ENCODE measurements around the gene DQX1. TPM values are rescaled to one million over a fixed set of nuclear protein-coding genes. Genes with fewer than 3 reads are reported as not detected.

DQX1 gene
- total RNA-seq, 3 donors from 2014 or later, result 0.28 to 0.34 (median 0.30) TPM

DNA sequence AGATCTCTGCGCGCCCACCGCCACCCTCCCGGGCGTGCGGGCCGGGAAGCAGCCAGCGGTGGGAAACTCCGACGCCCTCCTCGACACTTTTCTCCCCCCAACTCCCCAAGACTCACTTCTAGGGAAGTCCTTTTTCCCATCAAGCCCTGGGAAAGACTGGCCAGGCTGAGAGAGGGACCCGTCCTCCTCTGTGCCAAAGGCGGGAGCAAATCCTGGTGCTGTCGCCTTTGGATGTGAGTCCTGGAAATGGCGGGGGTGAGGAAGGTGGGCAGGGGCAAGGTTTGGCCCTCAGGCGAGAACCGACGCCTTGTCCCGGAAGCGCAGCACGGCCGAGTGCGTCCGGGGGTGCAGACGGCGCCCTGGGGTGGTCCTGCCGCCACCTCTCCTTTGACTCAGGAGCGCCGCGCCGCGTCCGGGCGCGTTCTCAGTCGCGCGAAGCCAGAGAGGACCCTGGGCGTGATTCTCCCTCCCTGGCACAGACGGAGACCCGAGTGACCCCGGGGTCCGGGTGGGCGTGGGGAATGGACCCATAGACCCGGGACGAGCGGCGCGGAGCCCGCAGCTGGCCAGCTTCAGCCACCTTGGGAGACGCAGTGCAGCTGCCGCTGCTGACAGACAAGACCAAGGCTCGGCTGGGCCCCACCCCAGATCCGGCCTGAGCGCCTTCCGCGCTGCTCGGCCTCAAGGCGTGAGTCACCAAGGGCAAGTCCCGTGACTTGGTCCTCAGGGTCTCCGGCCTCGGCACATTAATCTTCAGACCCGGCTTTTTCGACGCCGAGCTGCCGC is 23.1 kb downstream of the DQX1 start:
- Mint-ChIP-seq H3K9me3 (no peaks in the 10 kb centered on the region), H3K4me3 (peak overlapping the region; percentile 71), H3K4me1 (ENCODE audit: low read depth) (peaks cover 56% of the 10 kb centered on the region), H3K36me3 (ENCODE audit: insufficient read depth) (peaks cover 18% of the 10 kb centered on the region), H3K27me3 (ENCODE audit: low read depth) (peaks cover 69% of the 10 kb centered on the region)
- ATAC-seq (no peak), DNase-seq (no peak)

DNA sequence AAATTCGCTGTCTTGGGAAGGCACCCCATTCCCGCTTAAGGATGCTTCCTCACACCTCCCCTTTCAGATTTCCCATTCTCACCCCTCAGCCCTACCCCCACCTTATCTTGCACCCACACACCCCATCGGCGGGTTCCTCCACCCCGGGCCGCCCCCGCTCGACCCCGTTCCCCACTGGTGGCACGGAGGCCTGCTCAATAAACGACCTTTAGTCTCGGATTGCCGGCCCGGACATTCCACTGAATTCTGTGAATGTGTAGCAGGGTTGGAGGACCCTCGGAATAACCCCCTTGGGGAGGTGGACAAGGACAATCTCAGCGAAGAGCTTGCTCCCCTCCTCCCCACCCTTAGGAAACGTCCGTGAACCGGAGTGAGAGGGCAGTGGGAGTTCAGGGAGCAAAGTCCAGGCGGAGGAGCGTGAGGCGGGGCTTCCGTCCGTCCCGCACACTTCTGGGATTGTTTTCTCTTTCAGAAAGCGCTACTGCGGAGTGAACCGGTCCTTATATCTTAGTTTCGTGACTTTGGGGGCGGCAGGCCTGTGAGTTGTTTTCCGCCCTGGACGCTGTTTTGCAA is 23.8 kb downstream of the DQX1 start:
- Mint-ChIP-seq H3K9me3 (no peaks in the 10 kb centered on the region), H3K4me3 (peak overlapping the region; percentile 71), H3K4me1 (ENCODE audit: low read depth) (peaks cover 57% of the 10 kb centered on the region), H3K36me3 (ENCODE audit: insufficient read depth) (peaks cover 18% of the 10 kb centered on the region), H3K27me3 (ENCODE audit: low read depth) (peaks cover 71% of the 10 kb centered on the region)
- no peak for ATAC-seq
- DNase-seq, result no peak

DNA sequence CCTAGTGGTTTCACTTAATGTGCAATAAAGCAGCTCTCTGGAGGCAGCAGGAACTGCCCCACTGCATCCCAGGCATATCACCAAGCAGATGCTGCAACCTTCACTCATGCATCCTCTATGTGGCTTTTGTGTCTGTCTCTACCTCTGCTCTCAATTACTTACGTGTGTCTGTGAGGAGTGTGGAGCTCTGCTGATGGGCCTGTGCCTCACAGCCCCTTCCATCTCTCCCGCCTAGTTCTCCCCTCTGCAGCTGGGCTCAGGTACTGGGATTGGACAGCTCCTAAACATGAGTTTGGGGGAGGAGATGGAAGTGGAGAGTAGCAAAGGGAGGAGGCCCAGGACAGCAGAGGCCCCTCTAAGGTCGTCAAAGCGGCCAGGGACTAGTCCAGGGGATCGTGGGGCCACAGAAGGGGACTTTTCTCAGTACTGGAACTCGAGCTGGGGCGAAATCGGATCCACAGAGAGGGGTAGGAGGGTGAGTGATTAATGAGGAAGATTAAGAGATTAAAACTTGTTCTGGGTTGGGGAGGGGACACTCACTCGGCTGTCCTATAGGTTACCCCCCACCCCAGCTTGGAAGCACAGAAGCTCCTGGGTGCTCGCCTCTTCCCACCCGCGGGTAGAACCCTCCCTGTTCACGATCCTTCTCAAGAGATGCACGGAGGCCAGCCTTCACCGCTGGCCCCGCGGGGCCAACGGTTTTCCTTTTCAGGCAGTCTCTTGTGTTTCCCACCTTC is 24.5 kb downstream of the DQX1 start:
- Mint-ChIP-seq H3K4me3 (peak overlapping the region; percentile 62), H3K9me3 (no peaks in the 10 kb centered on the region), H3K4me1 (ENCODE audit: low read depth) (peaks cover 51% of the 10 kb centered on the region), H3K36me3 (ENCODE audit: insufficient read depth) (peaks cover 15% of the 10 kb centered on the region), H3K27me3 (ENCODE audit: low read depth) (peaks cover 71% of the 10 kb centered on the region)
- DNase-seq (no peak), ATAC-seq (no peak)

DNA sequence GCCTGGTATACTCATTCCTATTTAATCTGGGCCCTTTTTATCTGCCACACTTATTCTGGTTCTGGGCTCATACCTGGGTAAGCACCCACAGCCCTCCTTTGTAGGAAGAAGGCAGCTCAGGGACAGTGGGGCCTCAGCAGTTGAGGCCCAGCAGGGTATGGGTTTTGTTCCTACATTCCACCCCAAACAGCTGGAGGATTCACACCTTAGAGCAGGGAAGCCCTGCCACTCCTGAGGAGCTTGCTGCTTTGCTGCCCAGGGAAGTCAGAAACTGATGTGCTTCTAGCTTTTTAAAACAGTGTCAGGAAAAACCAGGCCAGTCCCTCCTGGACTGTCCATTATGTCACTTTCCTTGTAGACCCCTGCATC is 25.5 kb downstream of the DQX1 start:
- Mint-ChIP-seq H3K4me3 (no peak overlapping the region), H3K9me3 (no peaks in the 10 kb centered on the region), H3K27me3 (ENCODE audit: low read depth) (peaks cover 71% of the 10 kb centered on the region), H3K4me1 (ENCODE audit: low read depth) (peaks cover 46% of the 10 kb centered on the region), H3K36me3 (ENCODE audit: insufficient read depth) (peaks cover 14% of the 10 kb centered on the region)
- ATAC-seq (no peak), DNase-seq (no peak)

DNA sequence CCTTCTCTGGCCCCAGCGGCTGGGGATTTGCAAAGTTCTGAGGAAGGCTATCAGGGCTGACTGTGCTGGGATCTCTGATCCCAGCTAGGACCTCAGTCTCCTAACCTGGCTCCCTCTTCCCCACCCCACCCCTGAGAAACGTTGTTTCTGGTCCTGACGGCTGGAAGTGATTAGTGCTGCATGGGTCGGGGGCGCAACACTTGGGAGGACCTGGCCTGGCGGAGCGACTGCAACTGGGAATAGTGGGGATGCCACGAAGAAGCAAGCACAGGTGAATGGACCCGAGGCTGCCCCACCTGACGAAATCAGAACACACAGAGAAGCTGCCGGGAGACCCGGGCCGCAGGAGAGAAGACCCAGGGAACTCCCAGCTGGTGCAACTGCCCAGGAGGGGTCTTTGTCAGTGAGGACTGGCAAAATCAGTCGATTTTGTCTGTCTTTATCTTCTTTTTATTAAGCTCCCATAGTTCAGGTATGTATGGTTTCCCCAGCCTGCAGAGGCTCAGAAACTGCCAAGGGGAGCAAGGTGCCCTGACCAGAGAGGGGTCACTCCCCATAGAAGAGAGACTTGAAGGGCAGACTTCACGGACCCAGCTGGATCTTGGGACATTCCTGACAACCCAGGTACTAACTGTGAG is 26.0 kb downstream of the DQX1 start:
- no peaks in the 10 kb centered on the region for H3K9me3 Mint-ChIP-seq
- H3K4me3 Mint-ChIP-seq, result no peak overlapping the region
- peaks cover 71% of the 10 kb centered on the region for H3K27me3 Mint-ChIP-seq (ENCODE audit: low read depth)
- ATAC-seq, result no peak
- H3K36me3 Mint-ChIP-seq (ENCODE audit: insufficient read depth), result peaks cover 10% of the 10 kb centered on the region
- no peak for DNase-seq
- H3K4me1 Mint-ChIP-seq (ENCODE audit: low read depth), result peaks cover 46% of the 10 kb centered on the region

DNA sequence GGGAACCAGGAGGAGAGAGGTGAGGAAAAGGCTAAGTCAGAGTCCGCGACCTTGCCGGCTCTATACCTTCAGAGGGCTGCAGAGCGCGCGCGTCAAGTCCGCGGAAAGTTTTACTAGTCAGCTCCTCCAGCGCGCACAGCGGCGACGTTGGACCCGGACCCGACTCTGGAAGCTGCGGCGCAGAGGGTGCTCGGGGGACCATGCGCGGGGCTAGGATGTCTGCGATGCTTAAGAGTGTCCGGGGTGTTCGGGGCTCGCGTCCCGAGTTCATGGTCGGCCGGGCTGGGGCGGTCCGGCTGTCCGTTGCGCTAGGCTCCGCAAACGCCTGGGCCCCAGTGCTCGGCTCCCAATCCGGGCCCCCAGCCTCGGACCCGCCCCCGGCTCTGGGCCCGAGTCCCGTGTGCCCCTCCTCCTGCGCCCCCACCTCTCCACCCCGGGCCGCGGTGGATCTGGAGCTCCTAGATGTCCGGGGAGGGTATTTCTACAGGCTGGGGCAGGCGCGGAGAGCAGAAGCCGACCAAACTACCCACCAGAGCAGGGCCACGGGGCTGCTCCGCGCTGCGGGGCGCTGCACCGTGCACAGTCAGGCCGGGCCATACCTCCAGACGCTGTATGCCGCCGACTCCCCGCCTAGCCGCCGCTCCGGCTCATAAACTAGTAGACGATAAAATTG is 26.6 kb downstream of the DQX1 start, which contains the start of gene LBX2:
LBX2 (minus strand) TSS at position 337 of the 673 bp plus-strand sequence; CDS start at position 271, 66 bp downstream.
- Mint-ChIP-seq H3K9me3 (no peaks in the 10 kb centered on the region), H3K27me3 (ENCODE audit: low read depth) (peaks cover 67% of the 10 kb centered on the region), H3K36me3 (ENCODE audit: insufficient read depth) (peaks cover 3% of the 10 kb centered on the region), H3K4me3 (peak within 1 kb of the TSS; percentile 81), H3K4me1 (ENCODE audit: low read depth) (peaks cover 42% of the 10 kb centered on the region)
- DNase-seq, result no peak
- ATAC-seq, result peak; percentile 29 to 35

DNA sequence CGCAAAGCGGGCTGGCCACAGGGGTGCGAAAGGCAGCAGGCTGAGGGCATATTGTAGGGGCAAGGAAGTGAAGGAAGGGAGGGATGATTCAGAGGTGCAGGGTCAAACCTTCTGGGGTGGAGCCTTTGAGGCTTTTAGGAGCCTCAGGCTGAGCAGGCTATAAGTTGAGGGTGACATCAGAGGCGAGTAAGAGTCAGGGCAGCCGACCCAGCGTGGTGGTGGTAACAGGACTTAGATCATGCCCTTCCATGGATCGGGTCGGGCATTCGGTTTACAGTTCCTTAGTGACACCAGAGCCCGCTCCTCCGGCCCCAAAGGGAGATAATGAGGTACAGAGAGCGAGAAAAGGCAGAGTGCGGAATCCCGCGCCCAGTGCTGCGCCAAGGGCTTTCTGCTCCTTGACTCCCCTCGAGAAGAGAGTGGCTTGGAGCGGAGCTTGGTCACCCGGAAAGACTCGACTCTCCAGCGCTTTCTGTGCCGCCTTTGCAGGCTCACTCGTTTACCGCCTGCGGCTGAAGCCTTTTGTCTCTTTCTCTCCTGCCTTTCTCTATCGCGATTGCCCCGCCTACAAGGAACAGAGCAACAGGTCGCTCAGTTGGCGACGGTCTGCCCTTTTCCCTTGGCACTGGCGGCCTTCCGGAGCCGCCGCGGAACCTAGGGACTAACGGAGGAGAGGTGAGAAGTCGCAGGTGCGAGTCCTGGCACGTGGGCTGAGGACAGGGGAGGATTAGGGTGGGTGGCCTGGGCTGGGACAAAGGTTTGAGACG is 27.3 kb downstream of the DQX1 start:
- Mint-ChIP-seq H3K27me3 (ENCODE audit: low read depth) (peaks cover 60% of the 10 kb centered on the region), H3K9me3 (no peaks in the 10 kb centered on the region), H3K4me1 (ENCODE audit: low read depth) (peaks cover 36% of the 10 kb centered on the region), H3K36me3 (ENCODE audit: insufficient read depth) (peaks cover 6% of the 10 kb centered on the region), H3K4me3 (peak overlapping the region; percentile 81)
- DNase-seq (no peak), ATAC-seq (peak; percentile 45 to 63)

DNA sequence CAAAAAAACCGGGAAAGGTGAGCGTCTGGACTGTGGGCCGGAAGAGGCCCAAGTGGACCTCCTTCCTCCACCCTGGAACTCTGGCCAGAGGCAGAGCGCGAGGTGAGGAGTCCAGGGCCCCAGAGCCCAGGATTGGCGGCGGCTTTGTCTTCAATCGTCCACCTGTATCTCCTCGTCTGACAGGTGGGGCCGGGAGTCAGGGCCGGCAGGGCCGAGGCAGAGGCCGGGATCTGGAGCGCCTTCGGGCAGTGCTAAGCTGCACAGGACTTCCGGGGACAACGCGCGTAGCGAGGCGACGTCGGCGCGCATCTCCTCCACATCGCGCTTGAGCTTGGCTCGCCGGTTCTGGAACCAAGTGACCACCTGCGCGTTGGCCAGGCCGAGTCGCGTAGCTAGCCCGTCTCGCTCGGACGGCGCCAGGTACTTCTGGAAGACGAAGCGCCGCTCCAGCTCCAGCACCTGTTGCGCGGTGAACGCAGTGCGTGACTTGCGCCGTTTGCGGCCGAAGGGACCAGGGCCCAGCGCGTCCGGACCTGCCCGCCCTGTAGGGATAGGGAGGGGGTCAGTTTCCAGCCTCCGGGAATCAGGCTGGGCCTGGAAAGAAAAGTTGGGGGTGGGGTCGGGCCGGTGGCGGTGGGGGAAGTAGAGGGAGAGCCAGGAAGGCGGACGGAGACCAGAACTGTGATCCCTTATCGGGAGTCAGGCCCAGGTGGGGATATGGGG is 28.1 kb downstream of the DQX1 start:
- peak overlapping the region; percentile 81 for H3K4me3 Mint-ChIP-seq

DNA sequence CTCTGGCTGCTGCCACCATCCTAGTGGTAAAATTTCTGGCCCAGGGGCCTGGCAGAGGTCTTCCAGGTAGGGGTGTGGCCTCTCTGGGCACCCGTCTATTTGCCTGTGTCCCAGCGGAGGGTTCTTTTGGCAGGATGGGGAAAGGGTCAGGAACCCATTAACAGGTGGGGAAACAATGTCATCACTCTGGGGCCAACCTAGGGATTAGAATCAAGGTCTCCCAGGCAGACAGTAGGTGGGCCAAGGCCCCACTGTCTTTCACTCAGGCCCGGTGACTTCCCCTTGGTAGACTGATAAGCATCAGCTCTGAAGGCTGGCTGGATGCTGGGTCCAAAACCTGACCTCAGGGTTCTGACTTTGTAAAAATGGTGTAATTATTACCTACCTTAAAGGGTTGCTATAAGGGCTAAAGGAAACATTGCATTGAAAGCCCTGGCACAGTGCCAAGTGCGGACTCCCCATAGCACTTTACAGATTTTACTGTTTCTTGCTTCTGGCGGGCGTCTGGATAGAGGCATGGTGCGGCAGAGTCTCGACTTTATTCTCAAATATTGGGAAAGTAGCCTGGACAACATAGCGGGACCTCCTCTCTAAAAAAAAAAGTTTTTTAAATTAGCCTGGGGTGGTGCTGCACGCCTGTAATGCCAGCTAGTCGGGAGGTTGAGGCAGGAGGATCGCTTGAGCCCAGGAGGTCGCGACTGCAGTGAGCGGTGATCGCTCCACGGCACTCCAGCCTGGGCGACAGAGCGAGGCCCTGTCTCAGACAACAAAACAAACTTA is 28.8 kb downstream of the DQX1 start:
- ATAC-seq, result no peak
- peaks cover 26% of the 10 kb centered on the region for H3K4me1 Mint-ChIP-seq (ENCODE audit: low read depth)
- peak overlapping the region; percentile 81 for H3K4me3 Mint-ChIP-seq
- H3K36me3 Mint-ChIP-seq (ENCODE audit: insufficient read depth), result peaks cover 16% of the 10 kb centered on the region
- DNase-seq, result no peak
- peaks cover 45% of the 10 kb centered on the region for H3K27me3 Mint-ChIP-seq (ENCODE audit: low read depth)
- H3K9me3 Mint-ChIP-seq, result no peaks in the 10 kb centered on the region

More for the DNA sequence above, 28.1 kb downstream of the DQX1 start:
- ATAC-seq, result peak; percentile 32 to 37
- no peak for DNase-seq
- H3K9me3 Mint-ChIP-seq, result no peaks in the 10 kb centered on the region
- peaks cover 10% of the 10 kb centered on the region for H3K36me3 Mint-ChIP-seq (ENCODE audit: insufficient read depth)
- peaks cover 32% of the 10 kb centered on the region for H3K4me1 Mint-ChIP-seq (ENCODE audit: low read depth)
- peaks cover 52% of the 10 kb centered on the region for H3K27me3 Mint-ChIP-seq (ENCODE audit: low read depth)

DNA sequence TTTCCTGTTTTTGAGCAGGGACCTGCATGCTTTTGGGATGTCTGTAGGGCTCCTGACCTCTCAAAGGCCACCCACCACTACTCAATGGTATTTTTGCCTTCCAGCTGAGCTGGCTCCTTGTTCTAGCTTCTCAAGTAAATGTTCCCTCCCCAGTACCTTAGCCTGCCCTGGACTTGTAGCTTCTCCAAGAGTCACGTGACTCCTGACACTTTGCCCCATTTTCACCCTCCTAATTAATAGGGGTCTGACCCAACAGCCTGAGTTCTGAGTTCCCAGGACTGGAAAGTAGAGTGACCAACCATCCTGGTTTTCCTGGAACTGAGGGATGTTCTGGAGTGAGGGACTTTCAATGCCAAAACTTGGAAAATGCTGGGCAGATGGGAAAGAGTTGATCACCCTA is 30.6 kb downstream of the DQX1 start:
- peaks cover 24% of the 10 kb centered on the region for H3K4me1 Mint-ChIP-seq (ENCODE audit: low read depth)
- no peaks in the 10 kb centered on the region for H3K9me3 Mint-ChIP-seq
- peaks cover 27% of the 10 kb centered on the region for H3K27me3 Mint-ChIP-seq (ENCODE audit: low read depth)
- no peak for DNase-seq
- no peak overlapping the region for H3K4me3 Mint-ChIP-seq
- no peak for ATAC-seq
- H3K36me3 Mint-ChIP-seq (ENCODE audit: insufficient read depth), result peaks cover 27% of the 10 kb centered on the region

DNA sequence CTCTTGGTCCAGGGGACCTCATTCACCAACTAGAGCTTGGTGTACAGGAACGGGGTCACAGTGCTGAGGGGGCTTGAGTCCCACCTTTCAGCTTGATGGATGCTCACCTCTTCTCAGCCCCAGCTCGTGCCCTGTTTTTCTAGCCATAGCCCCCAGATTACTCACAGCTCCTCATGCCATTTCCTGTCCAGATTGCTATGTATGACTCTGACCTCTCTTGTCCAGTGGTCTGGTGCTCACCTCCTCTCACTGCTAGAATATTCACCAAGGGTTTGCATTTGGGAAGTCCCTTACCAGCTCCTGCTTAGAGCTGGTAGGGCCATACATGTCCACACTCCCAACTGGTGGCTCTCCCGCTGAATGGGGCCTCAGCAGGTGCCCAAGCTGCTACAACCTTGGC is 32.5 kb downstream of the DQX1 start:
- DNase-seq (no peak), ATAC-seq (no peak)
- peaks cover 37% of the 10 kb centered on the region for H3K36me3 Mint-ChIP-seq (ENCODE audit: insufficient read depth)
- no peaks in the 10 kb centered on the region for H3K9me3 Mint-ChIP-seq
- H3K27me3 Mint-ChIP-seq (ENCODE audit: low read depth), result peaks cover 11% of the 10 kb centered on the region
- no peak overlapping the region for H3K4me3 Mint-ChIP-seq
- peaks cover 11% of the 10 kb centered on the region for H3K4me1 Mint-ChIP-seq (ENCODE audit: low read depth)
